Bladder microvascular endothelial cell (primary cell): ENCODE measurements around the gene PRB4. TPM values are rescaled to one million over a fixed set of nuclear protein-coding genes. Genes with fewer than 3 reads are reported as not detected.

Experiments
- total RNA-seq: library from RNA; depleted of rRNA; stranded (reverse); fragments of >200 nt; gene quantifications from 2 replicates; pipeline ENCODE4 v1.2.3, GENCODE V29; 2014

PRB4 gene
- not detected in 2 replicates for total RNA-seq

DNA sequence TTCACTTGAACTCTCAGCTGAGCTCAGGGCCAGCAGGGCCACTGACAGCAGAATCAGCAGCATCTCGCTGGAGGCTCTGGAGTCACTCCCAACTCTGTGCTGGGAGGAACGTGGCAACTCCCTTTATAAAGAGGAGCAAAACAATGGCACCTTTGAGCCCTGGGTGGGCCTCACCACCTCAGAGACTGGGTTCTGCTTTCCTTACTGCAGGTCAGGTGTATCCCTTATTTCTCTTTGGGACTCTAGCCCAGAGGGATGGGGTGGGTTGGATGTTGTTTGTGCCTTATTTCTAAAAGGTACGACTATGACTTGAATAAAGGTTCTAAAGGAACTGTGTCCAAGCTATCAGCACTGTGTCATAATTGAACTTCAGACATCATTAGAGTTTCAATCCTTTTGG, at the start of gene PRB4:
TSS of gene PRB4 (minus strand) at position 101 of the 400 bp plus-strand sequence. CDS start at position 63, 38 bp downstream.

GRCh38 chr12:11269607-11270006, 40.6 kb downstream of the PRB4 start, which contains the start of gene PRB3:
Gene PRB3 (minus strand): TSS chr12:11269707. CDS start chr12:11269669, 38 bp downstream.

Other genes starting within 250 kb of the PRB4 start
- gene TAS2R46, start 248.1 kb downstream of the PRB4 start, total RNA-seq: 1.5 and 6.5 TPM in 2 replicates
- gene TAS2R43, start 218.1 kb downstream of the PRB4 start, total RNA-seq: 4.0 TPM in 1 of 2 replicates, not detected in the other
- gene TAS2R30, start 175.8 kb downstream of the PRB4 start, total RNA-seq: 1.3 and 12.6 TPM in 2 replicates
- gene SMIM10L1, start 139.2 kb downstream of the PRB4 start, total RNA-seq: 3.6 and 5.2 TPM in 2 replicates
- not detected in 2 replicates for gene TAS2R42, start 123.5 kb downstream of the PRB4 start, total RNA-seq
- gene PRB3, start 40.7 kb downstream of the PRB4 start, total RNA-seq: not detected in 2 replicates
- gene PRB2, start 85.1 kb upstream of the PRB4 start, total RNA-seq: not detected in 2 replicates